Muscle layer of duodenum (tissue), 2 donors: Measurements from ENCODE around the gene GABRB1.

Experiments used
- H3K27ac ChIP-seq: one replicate; pipeline ENCODE4 v1.7.0; 2013; ENCODE audit warnings: mild to moderate bottlenecking, low read length
- H3K27me3 ChIP-seq: one replicate; pipeline ENCODE4 v1.7.0; 2013; ENCODE audit warnings: low read depth, mild to moderate bottlenecking, control low read depth, low read length
- H3K36me3 ChIP-seq, 2 donors: one replicate each; pipeline ENCODE4 v1.7.0; 2013; ENCODE audit warnings: low read length in 2 of 2, control low read depth in 1 of 2, mild to moderate bottlenecking in 1 of 2; ENCODE audit not compliant: insufficient read depth in 2 of 2, control insufficient read depth in 1 of 2
- H3K4me1 ChIP-seq, 2 donors: one replicate each; pipeline ENCODE4 v1.7.0; 2013; ENCODE audit warnings: low read length in 2 of 2, mild to moderate bottlenecking in 2 of 2, control low read depth in 1 of 2, moderate library complexity in 1 of 2; ENCODE audit not compliant: insufficient read depth in 2 of 2, control insufficient read depth in 1 of 2
- H3K4me3 ChIP-seq, 2 donors: one replicate each; pipeline ENCODE4 v1.7.0; 2013; ENCODE audit warnings: low read length in 2 of 2, low read depth in 1 of 2, mild to moderate bottlenecking in 1 of 2
- H3K9me3 ChIP-seq, 2 donors: one replicate each; pipeline ENCODE4 v1.7.0; 2013; ENCODE audit warnings: low read length in 2 of 2, control low read depth in 1 of 2, mild to moderate bottlenecking in 1 of 2; ENCODE audit not compliant: control insufficient read depth in 1 of 2
- donor health status: healthy.

Gene GABRB1

GRCh38 chr4:47120783-47121182 is 89.4 kb downstream of the GABRB1 start:
- Histone ChIP-seq H3K36me3 (no peaks in the 10 kb centered on the region), H3K27ac (no peak overlapping the region), H3K4me1 (no peaks in the 10 kb centered on the region), H3K9me3 (no peaks in the 10 kb centered on the region), H3K4me3 (no peak overlapping the region), H3K27me3 (no peaks in the 10 kb centered on the region)

GRCh38 chr4:47122592-47123291 is 91.4 kb downstream of the GABRB1 start:
- H3K4me1 ChIP-seq: no peaks in the 10 kb centered on the region
- H3K4me3 ChIP-seq: no peak overlapping the region
- no peaks in the 10 kb centered on the region for H3K9me3 ChIP-seq
- H3K27me3 ChIP-seq: no peaks in the 10 kb centered on the region
- H3K36me3 ChIP-seq: no peaks in the 10 kb centered on the region
- H3K27ac ChIP-seq: no peak overlapping the region

GRCh38 chr4:47128991-47129390 is 97.6 kb downstream of the GABRB1 start:
- Histone ChIP-seq H3K36me3 (no peaks in the 10 kb centered on the region), H3K27ac (no peak overlapping the region), H3K4me1 (no peaks in the 10 kb centered on the region), H3K9me3 (no peaks in the 10 kb centered on the region), H3K27me3 (no peaks in the 10 kb centered on the region), H3K4me3 (no peak overlapping the region)

GRCh38 chr4:47135210-47135609 is 103.8 kb downstream of the GABRB1 start:
- no peaks in the 10 kb centered on the region for H3K27me3 ChIP-seq
- no peaks in the 10 kb centered on the region for H3K4me1 ChIP-seq
- no peak overlapping the region for H3K27ac ChIP-seq
- no peak overlapping the region for H3K4me3 ChIP-seq
- H3K36me3 ChIP-seq: no peaks in the 10 kb centered on the region
- H3K9me3 ChIP-seq: no peaks in the 10 kb centered on the region

GRCh38 chr4:47143261-47143660 is 111.9 kb downstream of the GABRB1 start:
- no peaks in the 10 kb centered on the region for H3K9me3 ChIP-seq

GRCh38 chr4:47145630-47146029 is 114.3 kb downstream of the GABRB1 start:
- H3K27ac ChIP-seq: no peak overlapping the region

More at GRCh38 chr4:47143261-47143660, 111.9 kb downstream of the GABRB1 start:
- H3K4me3 ChIP-seq: no peak overlapping the region
- no peaks in the 10 kb centered on the region for H3K27me3 ChIP-seq
- H3K36me3 ChIP-seq: no peaks in the 10 kb centered on the region
- no peak overlapping the region for H3K27ac ChIP-seq
- H3K4me1 ChIP-seq: no peaks in the 10 kb centered on the region

GRCh38 chr4:47154816-47155370 is 123.5 kb downstream of the GABRB1 start:
- Histone ChIP-seq H3K36me3 (no peaks in the 10 kb centered on the region), H3K27me3 (no peaks in the 10 kb centered on the region), H3K9me3 (no peaks in the 10 kb centered on the region), H3K27ac (no peak overlapping the region), H3K4me1 (no peaks in the 10 kb centered on the region), H3K4me3 (no peak overlapping the region)

More at GRCh38 chr4:47145630-47146029, 114.3 kb downstream of the GABRB1 start:
- Histone ChIP-seq H3K27me3 (no peaks in the 10 kb centered on the region), H3K9me3 (no peaks in the 10 kb centered on the region), H3K4me3 (no peak overlapping the region), H3K4me1 (no peaks in the 10 kb centered on the region), H3K36me3 (no peaks in the 10 kb centered on the region)

GRCh38 chr4:47155919-47156318 is 124.6 kb downstream of the GABRB1 start:
- no peaks in the 10 kb centered on the region for H3K4me1 ChIP-seq

GRCh38 chr4:47160095-47160494 is 128.7 kb downstream of the GABRB1 start:
- no peaks in the 10 kb centered on the region for H3K4me1 ChIP-seq
- H3K27ac ChIP-seq: no peak overlapping the region

More at GRCh38 chr4:47155919-47156318, 124.6 kb downstream of the GABRB1 start:
- no peak overlapping the region for H3K4me3 ChIP-seq
- no peak overlapping the region for H3K27ac ChIP-seq
- H3K9me3 ChIP-seq: no peaks in the 10 kb centered on the region
- H3K36me3 ChIP-seq: no peaks in the 10 kb centered on the region
- H3K27me3 ChIP-seq: no peaks in the 10 kb centered on the region

GRCh38 chr4:47167081-47168035 is 136.0 kb downstream of the GABRB1 start:
- Histone ChIP-seq H3K9me3 (no peaks in the 10 kb centered on the region), H3K27me3 (no peaks in the 10 kb centered on the region), H3K36me3 (no peaks in the 10 kb centered on the region), H3K4me3 (no peak overlapping the region), H3K4me1 (no peaks in the 10 kb centered on the region), H3K27ac (no peak overlapping the region)

More at GRCh38 chr4:47160095-47160494, 128.7 kb downstream of the GABRB1 start:
- Histone ChIP-seq H3K36me3 (no peaks in the 10 kb centered on the region), H3K4me3 (no peak overlapping the region), H3K27me3 (no peaks in the 10 kb centered on the region), H3K9me3 (no peaks in the 10 kb centered on the region)

GRCh38 chr4:47184083-47184482 is 152.7 kb downstream of the GABRB1 start:
- H3K36me3 ChIP-seq: no peaks in the 10 kb centered on the region
- H3K9me3 ChIP-seq: no peaks in the 10 kb centered on the region
- H3K4me3 ChIP-seq: no peak overlapping the region
- H3K27me3 ChIP-seq: no peaks in the 10 kb centered on the region
- H3K27ac ChIP-seq: no peak overlapping the region
- H3K4me1 ChIP-seq: no peaks in the 10 kb centered on the region
